Ascending aorta (tissue), 2 donors: ENCODE measurements around the gene ARSG. TPM values are rescaled to one million over a fixed set of nuclear protein-coding genes. Genes with fewer than 3 reads are reported as not detected.

Experiments used
- DNase-seq, 2 donors: peaks; one replicate each; pipeline ENCODE4 v3.0.0-alpha.2; 2019; ENCODE audit warnings: low spot score in 2 of 2
- H3K27ac ChIP-seq, 2 donors: fragments of 200-600 bp; sonication (generic); one replicate each; pipeline ENCODE4 v1.5.1; 2016 to 2017; ENCODE audit warnings: mild to moderate bottlenecking in 1 of 2
- H3K27me3 ChIP-seq: fragments of 200-600 bp; sonication (generic); one replicate; pipeline ENCODE4 v1.5.1; 2017
- H3K36me3 ChIP-seq, 2 donors: fragments of 200-600 bp; sonication (generic); one replicate each; pipeline ENCODE4 v1.5.1; 2016
- H3K4me1 ChIP-seq, 2 donors: fragments of 200-600 bp; sonication (generic); one replicate each; pipeline ENCODE4 v1.5.1; 2016 to 2017; ENCODE audit warnings: mild to moderate bottlenecking in 1 of 2
- H3K4me3 ChIP-seq, 2 donors: fragments of 200-600 bp; sonication (generic); one replicate each; pipeline ENCODE4 v1.5.1; 2016 to 2017; ENCODE audit warnings: mild to moderate bottlenecking in 1 of 2
- H3K9me3 ChIP-seq, 2 donors: fragments of 200-600 bp; sonication (generic); one replicate each; pipeline ENCODE4 v1.5.1; 2016
- CTCF ChIP-seq, 3 experiments: fragments of 200-600 bp in 2 of 3; fragments of 450-650 bp in 1 of 3; sonication (generic) in 2 of 3; IDR thresholded peaks; one replicate each; pipeline ENCODE4 v1.5.1; 2016 to 2019; ENCODE audit warnings: antibody characterized with exemption in 3 of 3, mild to moderate bottlenecking in 1 of 3, moderate library complexity in 1 of 3
- intact Hi-C: fragments of 100-400 bp; cut with DNase I; formaldehyde crosslinking; loops from one replicate; pipeline ENCODE4 v1.15.1; 2023
- total RNA-seq: library from RNA; depleted of rRNA; stranded (reverse); fragments of >200 nt; gene quantifications from one replicate; pipeline ENCODE4 v1.1.0, GENCODE V29; 2016

The ARSG gene
- total RNA-seq, 1 donor from 2014 or later, result 7.3 TPM

- TF ChIP-seq CTCF (IDR thresholded peaks at IDR 0.05), result no peak
- Histone ChIP-seq H3K4me3 (no peak overlapping the region), H3K27me3 (no peaks in the 10 kb centered on the region), H3K9me3 (no peaks in the 10 kb centered on the region), H3K36me3 (peaks cover 95 to 96% of the 10 kb centered on the region in 2 donors), H3K27ac (no peak overlapping the region), H3K4me1 (no peaks in the 10 kb centered on the region)
- intact Hi-C loops, result no loop called here
- DNase-seq, result no peak
These were observed 138.6 kb downstream of the ARSG start for GRCh38 chr17:68429881-68430280.

- intact Hi-C loops, result no loop called here
- no peak for TF ChIP-seq CTCF (IDR thresholded peaks at IDR 0.05)
- Histone ChIP-seq H3K9me3 (no peaks in the 10 kb centered on the region), H3K27ac (no peak overlapping the region), H3K4me1 (no peaks in the 10 kb centered on the region), H3K4me3 (no peak overlapping the region), H3K27me3 (no peaks in the 10 kb centered on the region), H3K36me3 (peaks cover 92 to 97% of the 10 kb centered on the region in 2 donors)
- DNase-seq, result no peak
These were observed 139.8 kb downstream of the ARSG start for GRCh38 chr17:68431045-68431608.

- Histone ChIP-seq H3K27me3 (no peaks in the 10 kb centered on the region), H3K9me3 (no peaks in the 10 kb centered on the region), H3K36me3 (peaks cover 87 to 92% of the 10 kb centered on the region in 2 donors), H3K4me3 (no peak overlapping the region), H3K27ac (no peak overlapping the region), H3K4me1 (no peaks in the 10 kb centered on the region)
- no peak for DNase-seq
- intact Hi-C loops, result no loop called here
- no peak for TF ChIP-seq CTCF (IDR thresholded peaks at IDR 0.05)
These were observed 140.4 kb downstream of the ARSG start for GRCh38 chr17:68431661-68432071.

GRCh38 chr17:68432086-68432864, 141.0 kb downstream of the ARSG start:
- TF ChIP-seq CTCF (IDR thresholded peaks at IDR 0.05), result no peak
- intact Hi-C loops, result no loop called here
- Histone ChIP-seq H3K27ac (no peak overlapping the region), H3K4me3 (no peak overlapping the region), H3K36me3 (peaks cover 81 to 86% of the 10 kb centered on the region in 2 donors), H3K27me3 (no peaks in the 10 kb centered on the region), H3K9me3 (no peaks in the 10 kb centered on the region), H3K4me1 (no peaks in the 10 kb centered on the region)
- no peak for DNase-seq

- no peak for TF ChIP-seq CTCF (IDR thresholded peaks at IDR 0.05)
These were observed 141.9 kb downstream of the ARSG start for GRCh38 chr17:68433211-68433610.

More at GRCh38 chr17:68433211-68433610, 141.9 kb downstream of the ARSG start:
- H3K27ac ChIP-seq, result no peak overlapping the region
- H3K27me3 ChIP-seq, result no peaks in the 10 kb centered on the region
- H3K36me3 ChIP-seq, result peaks cover 74 to 76% of the 10 kb centered on the region in 2 donors
- no peaks in the 10 kb centered on the region for H3K4me1 ChIP-seq
- DNase-seq, result no peak
- no peak overlapping the region for H3K4me3 ChIP-seq
- intact Hi-C loops, result no loop called here
- no peaks in the 10 kb centered on the region for H3K9me3 ChIP-seq
